GM19240 (cell line): ENCODE results near the gene TNS3.
"Not testable (repeated sequence)": the region's sequence is repeated elsewhere in the genome, so short reads cannot be mapped to it uniquely, and the experiment has no call there.

Experiments used
- DNase-seq: peaks from one replicate; pipeline ENCODE4 v3.0.0; 2011; ENCODE audit warnings: low spot score; ENCODE audit not compliant: insufficient read length

TNS3 gene

GRCh38 chr7:47266799-47267198 lies 315.1 kb downstream of the TNS3 start:
- no peak for DNase-seq

GRCh38 chr7:47266131-47266706 lies 315.7 kb downstream of the TNS3 start:
- DNase-seq = peak; percentile 26

GRCh38 chr7:47265621-47266020 lies 316.3 kb downstream of the TNS3 start:
- no peak for DNase-seq

GRCh38 chr7:47264021-47264651 lies 317.8 kb downstream of the TNS3 start:
- DNase-seq = no peak

- DNase-seq = no peak
Measured at GRCh38 chr7:47262881-47263280, 319.0 kb downstream of the TNS3 start.

GRCh38 chr7:47262160-47262559 lies 319.8 kb downstream of the TNS3 start:
- DNase-seq = not testable (repeated sequence)

GRCh38 chr7:47260270-47260669 lies 321.6 kb downstream of the TNS3 start:
- DNase-seq = no peak

GRCh38 chr7:47259682-47260081 lies 322.2 kb downstream of the TNS3 start:
- DNase-seq = no peak

- DNase-seq = no peak
Measured at GRCh38 chr7:47258798-47259197, 323.1 kb downstream of the TNS3 start.

GRCh38 chr7:47256016-47256415 lies 325.9 kb downstream of the TNS3 start:
- DNase-seq = no peak

- DNase-seq = no peak
Measured at GRCh38 chr7:47255441-47255840, 326.5 kb downstream of the TNS3 start.

- no peak for DNase-seq
Measured at GRCh38 chr7:47255007-47255406, 326.9 kb downstream of the TNS3 start.

- DNase-seq = peak; percentile 52
Measured at GRCh38 chr7:47254081-47254977, 327.6 kb downstream of the TNS3 start.

GRCh38 chr7:47253650-47254080 lies 328.2 kb downstream of the TNS3 start:
- no peak for DNase-seq

GRCh38 chr7:47252675-47253074 lies 329.2 kb downstream of the TNS3 start:
- DNase-seq = no peak

- no peak for DNase-seq
Measured at GRCh38 chr7:47249361-47249760, 332.6 kb downstream of the TNS3 start.

- DNase-seq = no peak
Measured at GRCh38 chr7:47248797-47249196, 333.1 kb downstream of the TNS3 start.

- no peak for DNase-seq
Measured at GRCh38 chr7:47247132-47247531, 334.8 kb downstream of the TNS3 start.

GRCh38 chr7:47244692-47245091 lies 337.2 kb downstream of the TNS3 start:
- DNase-seq = no peak

GRCh38 chr7:47241112-47242065 lies 340.5 kb downstream of the TNS3 start:
- DNase-seq = no peak

- DNase-seq = no peak
Measured at GRCh38 chr7:47239931-47240421, 341.9 kb downstream of the TNS3 start.
